ENCODE data around the gene ADH4. TPM values are rescaled to one million over a fixed set of nuclear protein-coding genes. Genes with fewer than 3 reads are reported as not detected.

The ADH4 gene
- total and polyA plus RNA-seq, 2 of the 4 experiments (the other 2 are of a cell fraction): not detected

- dilution Hi-C loops (cut with HindIII; ENCODE audit: low sequenced_read_pairs, unreplicated experiment): no loop called here
- DNase-seq: peak; percentile 36
- no peak overlapping the region for H4K8ac ChIP-seq (ENCODE audit: low read depth in 2 of 2, low read length in 2 of 2)
- no peak overlapping the region for H4K91ac ChIP-seq (ENCODE audit: insufficient read depth, low read depth, low read length)
- H3K4ac ChIP-seq (ENCODE audit: low read depth, low read length): no peak overlapping the region
- H3K36me3 ChIP-seq (ENCODE audit: control insufficient read depth, insufficient read depth, low read length): no peaks in the 10 kb centered on the region
- H2AK5ac ChIP-seq (ENCODE audit: low read depth, low read length): no peak overlapping the region
- H4K5ac ChIP-seq (ENCODE audit: low read depth, low read length): no peak overlapping the region
- peak; percentile 77 for ATAC-seq (ENCODE audit: low read depth)
- WGBS, 2 experiments (ENCODE audit: extremely low coverage in 2 of 2, insufficient read length in 1 of 2): no CpG with 5 or more reads among the region's 1 CpG
- no peak overlapping the region for H3K18ac ChIP-seq (ENCODE audit: low read depth, low read length)
- 0 out of 2 replicates have a peak, but pooled peaks cover 2% of the 10 kb centered on the region for H3K9me1 ChIP-seq (ENCODE audit: insufficient read depth, low read length)
- ChIA-PET POLR2A (ENCODE audit: unreplicated experiment) (no interaction called here), CTCF (no interaction called here)
- H3K56ac ChIP-seq (ENCODE audit: extremely low read depth, insufficient read depth, low read length): no peak overlapping the region
- TF ChIP-seq SMC3 (IDR thresholded peaks at IDR 0.05; ENCODE audit: low read depth, low read length) (no peak), CTCF (conservative IDR thresholded peaks at IDR 0.05; ENCODE audit: low read depth, low read length) (no peak)
- TF ChIP-seq, protein P1, sequence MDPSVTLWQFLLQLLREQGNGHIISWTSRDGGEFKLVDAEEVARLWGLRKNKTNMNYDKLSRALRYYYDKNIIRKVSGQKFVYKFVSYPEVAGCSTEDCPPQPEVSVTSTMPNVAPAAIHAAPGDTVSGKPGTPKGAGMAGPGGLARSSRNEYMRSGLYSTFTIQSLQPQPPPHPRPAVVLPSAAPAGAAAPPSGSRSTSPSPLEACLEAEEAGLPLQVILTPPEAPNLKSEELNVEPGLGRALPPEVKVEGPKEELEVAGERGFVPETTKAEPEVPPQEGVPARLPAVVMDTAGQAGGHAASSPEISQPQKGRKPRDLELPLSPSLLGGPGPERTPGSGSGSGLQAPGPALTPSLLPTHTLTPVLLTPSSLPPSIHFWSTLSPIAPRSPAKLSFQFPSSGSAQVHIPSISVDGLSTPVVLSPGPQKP (IDR thresholded peaks at IDR 0.05; ENCODE audit: borderline replicate concordance, low read depth, low read length): no peak
- no peaks in the 10 kb centered on the region for H3K27me3 ChIP-seq (ENCODE audit: control insufficient read depth, insufficient read depth, low read length)
- no peak overlapping the region for H2AK9ac ChIP-seq (replicated peaks; ENCODE audit: low read depth, low read length, poor library complexity)
- no peaks in the 10 kb centered on the region for H3K9me3 ChIP-seq (ENCODE audit: control insufficient read depth, insufficient read depth, low read length)
- no peaks in the 10 kb centered on the region for H4K20me1 ChIP-seq (ENCODE audit: insufficient read depth, low read length)
- peak overlapping the region; percentile 50 for H3K4me2 ChIP-seq (ENCODE audit: low read depth, low read length)
- no peak overlapping the region for H3K4me3 ChIP-seq (ENCODE audit: insufficient read depth, low read depth, low read length)
- H3K4me1 ChIP-seq (ENCODE audit: control insufficient read depth, insufficient read depth, low read length): peaks cover 9% of the 10 kb centered on the region
- no peak overlapping the region for H2AFZ ChIP-seq (replicated peaks; ENCODE audit: low read length, poor library complexity)
- no peaks in the 10 kb centered on the region for H3K79me1 ChIP-seq (ENCODE audit: low read depth in 1 of 2, low read length in 2 of 2)
- H3K14ac ChIP-seq (replicated peaks; ENCODE audit: low read depth, low read length): peak overlapping the region; percentile 52; the same call in 1 of the 2 replicates
- H3K23ac ChIP-seq (ENCODE audit: low read depth, low read length): no peak overlapping the region
- no peak overlapping the region for H2BK20ac ChIP-seq (ENCODE audit: low read depth, low read length)
- no TSS peak for BruUV-seq (replicated peaks)
- H3K27ac ChIP-seq (ENCODE audit: insufficient read depth, low read length): no peak overlapping the region; the same call in 1 of the 2 replicates
- no peak overlapping the region for H3K9ac ChIP-seq (ENCODE audit: low read depth, low read length)
- no peak overlapping the region for H2BK5ac ChIP-seq (ENCODE audit: low read depth, low read length, poor library complexity, severe bottlenecking)
- no peak overlapping the region for H2BK15ac ChIP-seq (ENCODE audit: low read depth, low read length)
- intact Hi-C loops (cut with micrococcal nuclease): no loop called here
- in situ Hi-C loops (cut with MboI; ENCODE audit: low sequenced_read_pairs): no loop called here
- H2BK120ac ChIP-seq (ENCODE audit: low read depth, low read length): no peak overlapping the region
Measured at GRCh38 chr4:99104153-99104552, 39.9 kb downstream of the ADH4 start.

Measured in IMR-90 (cell line).